ENCODE data around the gene KATNAL1. TPM values are rescaled to one million over a fixed set of nuclear protein-coding genes. Genes with fewer than 3 reads are reported as not detected.
"Not testable (repeated sequence)": the region's sequence is repeated elsewhere in the genome, so short reads cannot be mapped to it uniquely, and the experiment has no call there.

KATNAL1 gene
- total RNA-seq, 3 donors from 2014 or later (not counting 1 experiment from before 2014, with no cell fraction given): 15.0 to 22.8 (median 21.9) TPM

DNA sequence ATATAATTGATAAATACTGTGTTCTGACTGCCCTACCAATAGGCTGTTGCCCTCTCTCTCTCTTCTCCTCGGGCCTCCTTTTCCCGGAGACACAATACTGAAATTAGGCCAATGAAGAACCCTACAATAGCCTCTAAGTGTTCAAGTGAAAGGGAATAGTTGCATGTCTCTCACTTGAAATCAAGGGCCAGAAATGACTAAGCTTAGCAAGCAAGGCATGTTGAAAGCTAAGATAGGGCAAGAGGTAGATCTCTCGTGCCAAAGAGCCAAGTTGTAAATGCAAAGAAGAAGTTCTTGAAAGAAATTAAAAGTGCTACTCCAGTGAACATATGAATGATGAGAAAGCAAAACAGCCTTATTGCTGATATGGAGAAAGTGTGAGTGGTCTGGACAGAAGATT is 13.3 kb downstream of the KATNAL1 start:
- TF ChIP-seq, protein P1, sequence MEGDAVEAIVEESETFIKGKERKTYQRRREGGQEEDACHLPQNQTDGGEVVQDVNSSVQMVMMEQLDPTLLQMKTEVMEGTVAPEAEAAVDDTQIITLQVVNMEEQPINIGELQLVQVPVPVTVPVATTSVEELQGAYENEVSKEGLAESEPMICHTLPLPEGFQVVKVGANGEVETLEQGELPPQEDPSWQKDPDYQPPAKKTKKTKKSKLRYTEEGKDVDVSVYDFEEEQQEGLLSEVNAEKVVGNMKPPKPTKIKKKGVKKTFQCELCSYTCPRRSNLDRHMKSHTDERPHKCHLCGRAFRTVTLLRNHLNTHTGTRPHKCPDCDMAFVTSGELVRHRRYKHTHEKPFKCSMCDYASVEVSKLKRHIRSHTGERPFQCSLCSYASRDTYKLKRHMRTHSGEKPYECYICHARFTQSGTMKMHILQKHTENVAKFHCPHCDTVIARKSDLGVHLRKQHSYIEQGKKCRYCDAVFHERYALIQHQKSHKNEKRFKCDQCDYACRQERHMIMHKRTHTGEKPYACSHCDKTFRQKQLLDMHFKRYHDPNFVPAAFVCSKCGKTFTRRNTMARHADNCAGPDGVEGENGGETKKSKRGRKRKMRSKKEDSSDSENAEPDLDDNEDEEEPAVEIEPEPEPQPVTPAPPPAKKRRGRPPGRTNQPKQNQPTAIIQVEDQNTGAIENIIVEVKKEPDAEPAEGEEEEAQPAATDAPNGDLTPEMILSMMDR (IDR thresholded peaks at IDR 0.05): no peak
- Mint-ChIP-seq H3K4me3 (no peak overlapping the region), H3K4me1 (peaks cover 5 to 26% of the 10 kb centered on the region in 2 donors), H3K9me3 (no peaks in the 10 kb centered on the region), H3K36me3 (no peaks in the 10 kb centered on the region), H3K27me3 (ENCODE audit: low read depth in 2 of 2) (no peaks in the 10 kb centered on the region), H3K27ac (no peak overlapping the region)
- Histone ChIP-seq H3K27me3 (ENCODE audit: control insufficient read depth, insufficient read depth, low read length) (no peaks in the 10 kb centered on the region), H3K4me1 (ENCODE audit: control insufficient read depth, insufficient read depth, low read length) (no peaks in the 10 kb centered on the region), H3K4me3 (ENCODE audit: low read length) (no peak overlapping the region), H3K27ac (ENCODE audit: low read length) (no peak overlapping the region), H3K9me3 (ENCODE audit: control insufficient read depth, insufficient read depth, low read length) (no peaks in the 10 kb centered on the region), H3K36me3 (ENCODE audit: control insufficient read depth, insufficient read depth, low read length) (no peaks in the 10 kb centered on the region)
- WGBS (ENCODE audit: insufficient coverage): 92% methylated on average over 1 of the region's 3 CpGs
- DNase-seq: no peak
- no peak for ATAC-seq
- intact Hi-C loops (cut with micrococcal nuclease): no loop called here

DNA sequence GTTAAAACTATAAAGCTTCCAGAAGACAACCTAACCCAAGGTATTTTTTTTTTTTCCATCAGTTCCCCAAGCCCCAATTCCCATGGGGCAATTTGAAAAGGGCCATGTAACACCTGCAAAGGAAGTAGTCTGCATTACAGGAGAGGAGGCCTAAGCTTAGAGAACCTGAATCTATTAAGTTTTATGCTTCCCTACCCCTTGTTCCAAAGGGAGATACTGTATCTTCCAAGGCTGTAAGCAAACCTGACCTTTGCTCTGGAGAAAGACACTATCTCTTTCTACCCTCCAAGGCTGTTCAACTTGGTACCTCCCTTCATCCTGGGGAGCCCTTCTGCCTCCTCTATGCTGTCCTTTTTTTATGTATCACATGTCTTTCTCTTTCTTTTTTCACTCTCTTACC is 15.0 kb downstream of the KATNAL1 start:
- TF ChIP-seq, protein P1 (IDR thresholded peaks at IDR 0.05): no peak
- Mint-ChIP-seq H3K36me3 (no peaks in the 10 kb centered on the region), H3K4me3 (no peak overlapping the region), H3K27me3 (ENCODE audit: low read depth in 2 of 2) (no peaks in the 10 kb centered on the region), H3K9me3 (no peaks in the 10 kb centered on the region), H3K4me1 (peaks cover 5 to 19% of the 10 kb centered on the region in 2 donors), H3K27ac (no peak overlapping the region)
- Histone ChIP-seq H3K9me3 (ENCODE audit: control insufficient read depth, insufficient read depth, low read length) (no peaks in the 10 kb centered on the region), H3K36me3 (ENCODE audit: control insufficient read depth, insufficient read depth, low read length) (no peaks in the 10 kb centered on the region), H3K4me3 (ENCODE audit: low read length) (no peak overlapping the region), H3K27ac (ENCODE audit: low read length) (no peak overlapping the region), H3K4me1 (ENCODE audit: control insufficient read depth, insufficient read depth, low read length) (no peaks in the 10 kb centered on the region), H3K27me3 (ENCODE audit: control insufficient read depth, insufficient read depth, low read length) (no peaks in the 10 kb centered on the region)
- intact Hi-C loops (cut with micrococcal nuclease): no loop called here
- ATAC-seq: no peak
- no peak for DNase-seq

DNA sequence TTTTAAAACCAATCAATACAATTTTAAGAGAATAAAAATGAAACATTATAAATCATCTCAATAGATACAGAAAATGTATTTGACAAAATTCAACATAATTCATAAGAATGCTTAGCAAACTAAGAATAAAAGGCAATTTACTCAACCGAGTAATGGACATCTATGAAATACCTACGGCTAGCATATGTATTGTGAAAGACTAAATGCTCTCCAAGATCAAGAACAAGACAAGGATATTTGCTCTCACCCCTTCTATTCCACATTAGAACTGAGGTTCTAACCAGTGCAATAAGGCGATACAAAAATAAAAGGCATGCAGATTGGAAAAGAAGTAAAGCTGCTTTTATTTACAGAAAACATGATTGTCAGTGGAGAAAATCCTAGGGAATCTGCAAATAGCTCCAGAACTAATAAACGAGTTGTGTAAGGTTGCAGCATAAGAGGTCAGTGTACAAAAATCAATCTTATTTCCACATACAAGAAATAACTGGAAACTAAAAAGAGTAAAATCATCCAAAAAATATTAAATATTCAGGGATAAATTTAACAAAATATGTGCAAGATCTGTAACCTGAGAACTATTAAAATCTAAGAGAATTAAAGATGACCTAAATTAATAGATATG is 16.4 kb downstream of the KATNAL1 start:
- H3K27ac ChIP-seq (ENCODE audit: low read length): no peak overlapping the region
- TF ChIP-seq, protein P1 (IDR thresholded peaks at IDR 0.05): no peak
- DNase-seq (no peak), ATAC-seq (no peak)
- H3K4me3 ChIP-seq (ENCODE audit: low read length): no peak overlapping the region
- intact Hi-C loops (cut with micrococcal nuclease): no loop called here
- no peaks in the 10 kb centered on the region for H3K4me1 ChIP-seq (ENCODE audit: control insufficient read depth, insufficient read depth, low read length)
- no peaks in the 10 kb centered on the region for H3K9me3 ChIP-seq (ENCODE audit: control insufficient read depth, insufficient read depth, low read length)
- 100% methylated on average over 3 of the region's 4 CpGs for WGBS (ENCODE audit: insufficient coverage)
- H3K27ac Mint-ChIP-seq: no peak overlapping the region
- H3K4me1 Mint-ChIP-seq: peaks cover 6 to 21% of the 10 kb centered on the region in 2 donors
- no peaks in the 10 kb centered on the region for H3K27me3 ChIP-seq (ENCODE audit: control insufficient read depth, insufficient read depth, low read length)
- H3K27me3 Mint-ChIP-seq (ENCODE audit: low read depth in 2 of 2): no peaks in the 10 kb centered on the region
- H3K36me3 ChIP-seq (ENCODE audit: control insufficient read depth, insufficient read depth, low read length): no peaks in the 10 kb centered on the region
- no peak overlapping the region for H3K4me3 Mint-ChIP-seq
- H3K9me3 Mint-ChIP-seq: no peaks in the 10 kb centered on the region
- H3K36me3 Mint-ChIP-seq: no peaks in the 10 kb centered on the region

DNA sequence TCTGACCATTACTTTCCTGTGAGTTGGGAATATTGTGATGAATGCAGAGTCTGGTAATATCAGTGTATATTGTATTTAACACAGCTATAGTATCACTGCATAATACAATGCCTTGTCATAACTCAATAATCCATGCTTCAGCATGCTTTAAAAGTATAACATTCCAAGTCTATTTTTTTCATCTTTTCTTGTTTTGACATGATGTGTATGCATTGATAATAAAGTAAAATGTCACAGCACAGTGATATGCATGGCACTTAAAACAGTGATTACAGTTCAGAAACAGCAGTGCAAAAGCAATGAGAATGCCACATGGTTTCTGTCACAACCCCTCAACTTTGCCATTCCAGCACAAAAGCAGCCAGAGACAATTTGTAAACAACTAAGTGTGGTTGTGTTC is 17.8 kb downstream of the KATNAL1 start:
- no peaks in the 10 kb centered on the region for H3K27me3 ChIP-seq (ENCODE audit: control insufficient read depth, insufficient read depth, low read length)
- intact Hi-C loops (cut with micrococcal nuclease): no loop called here
- Mint-ChIP-seq H3K27ac (no peak overlapping the region), H3K27me3 (ENCODE audit: low read depth in 2 of 2) (no peaks in the 10 kb centered on the region), H3K4me3 (no peak overlapping the region), H3K9me3 (no peaks in the 10 kb centered on the region), H3K4me1 (peaks cover 19 to 30% of the 10 kb centered on the region in 2 donors), H3K36me3 (no peaks in the 10 kb centered on the region)
- H3K4me3 ChIP-seq (ENCODE audit: low read length): no peak overlapping the region
- DNase-seq: no peak
- H3K27ac ChIP-seq (ENCODE audit: low read length): no peak overlapping the region
- no peaks in the 10 kb centered on the region for H3K36me3 ChIP-seq (ENCODE audit: control insufficient read depth, insufficient read depth, low read length)
- no peak for ATAC-seq
- TF ChIP-seq, protein P1 (IDR thresholded peaks at IDR 0.05): no peak
- no peaks in the 10 kb centered on the region for H3K9me3 ChIP-seq (ENCODE audit: control insufficient read depth, insufficient read depth, low read length)
- no peaks in the 10 kb centered on the region for H3K4me1 ChIP-seq (ENCODE audit: control insufficient read depth, insufficient read depth, low read length)

DNA sequence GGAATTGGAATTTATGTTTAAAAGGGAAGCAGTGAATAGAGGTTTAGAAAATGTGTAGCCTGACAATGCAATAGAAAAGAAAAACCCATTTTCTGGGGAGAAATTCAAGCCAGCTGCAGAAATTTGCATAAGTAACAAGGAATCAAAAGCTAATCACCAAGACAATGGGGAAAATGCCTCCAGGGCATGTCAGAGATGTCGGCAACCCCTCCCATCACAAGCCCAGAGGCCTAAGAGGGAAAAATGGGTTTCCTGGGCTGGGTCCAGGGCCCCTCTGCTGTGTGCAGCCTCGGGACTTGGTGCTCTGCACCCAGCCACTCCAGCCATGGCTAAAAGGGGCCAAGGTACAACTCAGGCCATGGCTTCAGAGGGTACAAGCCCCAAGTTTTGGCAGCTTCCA is 21.3 kb downstream of the KATNAL1 start:
- H3K36me3 Mint-ChIP-seq; ATAC-seq; H3K4me3 ChIP-seq (ENCODE audit: low read length); H3K36me3 ChIP-seq (ENCODE audit: control insufficient read depth, insufficient read depth, low read length); H3K27ac ChIP-seq (ENCODE audit: low read length); H3K9me3 Mint-ChIP-seq; H3K9me3 ChIP-seq (ENCODE audit: control insufficient read depth, insufficient read depth, low read length); H3K4me1 ChIP-seq (ENCODE audit: control insufficient read depth, insufficient read depth, low read length); H3K27ac Mint-ChIP-seq; H3K4me3 Mint-ChIP-seq; H3K27me3 ChIP-seq (ENCODE audit: control insufficient read depth, insufficient read depth, low read length); H3K27me3 Mint-ChIP-seq (ENCODE audit: low read depth in 2 of 2); DNase-seq; intact Hi-C loops (cut with micrococcal nuclease): not testable (repeated sequence)
- 98% methylated on average over 2 of the region's 2 CpGs for WGBS (ENCODE audit: insufficient coverage)
- peaks cover 14 to 17% of the 10 kb centered on the region in 2 donors for H3K4me1 Mint-ChIP-seq

Data from natural killer cell (primary cell).